LNCAP (cell line): ENCODE data around the gene NUTF2.

Experiments used
- TF ChIP-seq, protein P1 (sequence below): fragments of 450-650 bp; IDR thresholded peaks from 2 replicates; pipeline ENCODE4 v1.5.1; 2017; ENCODE audit warnings: mild to moderate bottlenecking

The NUTF2 gene

DNA sequence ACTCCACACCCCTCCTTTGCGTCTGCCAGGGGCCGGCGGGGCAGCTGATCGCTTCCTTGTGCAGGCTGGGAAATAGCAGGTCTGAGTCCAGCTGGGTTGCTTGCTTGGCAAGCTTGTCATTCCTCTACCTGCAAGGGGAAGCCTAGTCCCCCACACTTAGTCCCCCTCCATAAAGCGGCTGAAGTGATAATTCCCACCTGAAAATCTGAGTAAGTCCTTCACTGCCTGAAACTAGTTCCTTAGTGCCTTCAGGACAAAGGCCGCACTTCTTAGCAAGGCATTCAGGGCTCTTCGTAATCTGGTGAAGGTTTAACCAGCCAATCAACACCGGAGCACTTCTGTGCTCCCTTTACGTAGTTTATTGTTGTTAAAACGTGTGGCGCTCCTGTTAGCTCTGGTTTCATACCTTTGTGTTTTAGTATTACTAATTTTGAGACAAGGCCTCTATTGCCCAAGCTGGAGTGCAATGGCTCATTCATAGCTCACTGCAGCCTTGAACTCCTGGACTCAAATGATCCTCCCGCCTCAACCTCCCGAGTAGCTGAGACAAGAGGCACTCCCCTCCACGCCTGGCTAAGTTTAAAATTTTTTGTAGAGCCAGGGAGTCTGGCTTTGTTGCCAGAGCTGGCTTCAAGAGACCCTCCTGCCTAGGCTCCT, 47.1 kb downstream of the NUTF2 start:
- TF ChIP-seq, protein P1, sequence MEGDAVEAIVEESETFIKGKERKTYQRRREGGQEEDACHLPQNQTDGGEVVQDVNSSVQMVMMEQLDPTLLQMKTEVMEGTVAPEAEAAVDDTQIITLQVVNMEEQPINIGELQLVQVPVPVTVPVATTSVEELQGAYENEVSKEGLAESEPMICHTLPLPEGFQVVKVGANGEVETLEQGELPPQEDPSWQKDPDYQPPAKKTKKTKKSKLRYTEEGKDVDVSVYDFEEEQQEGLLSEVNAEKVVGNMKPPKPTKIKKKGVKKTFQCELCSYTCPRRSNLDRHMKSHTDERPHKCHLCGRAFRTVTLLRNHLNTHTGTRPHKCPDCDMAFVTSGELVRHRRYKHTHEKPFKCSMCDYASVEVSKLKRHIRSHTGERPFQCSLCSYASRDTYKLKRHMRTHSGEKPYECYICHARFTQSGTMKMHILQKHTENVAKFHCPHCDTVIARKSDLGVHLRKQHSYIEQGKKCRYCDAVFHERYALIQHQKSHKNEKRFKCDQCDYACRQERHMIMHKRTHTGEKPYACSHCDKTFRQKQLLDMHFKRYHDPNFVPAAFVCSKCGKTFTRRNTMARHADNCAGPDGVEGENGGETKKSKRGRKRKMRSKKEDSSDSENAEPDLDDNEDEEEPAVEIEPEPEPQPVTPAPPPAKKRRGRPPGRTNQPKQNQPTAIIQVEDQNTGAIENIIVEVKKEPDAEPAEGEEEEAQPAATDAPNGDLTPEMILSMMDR, result no peak

DNA sequence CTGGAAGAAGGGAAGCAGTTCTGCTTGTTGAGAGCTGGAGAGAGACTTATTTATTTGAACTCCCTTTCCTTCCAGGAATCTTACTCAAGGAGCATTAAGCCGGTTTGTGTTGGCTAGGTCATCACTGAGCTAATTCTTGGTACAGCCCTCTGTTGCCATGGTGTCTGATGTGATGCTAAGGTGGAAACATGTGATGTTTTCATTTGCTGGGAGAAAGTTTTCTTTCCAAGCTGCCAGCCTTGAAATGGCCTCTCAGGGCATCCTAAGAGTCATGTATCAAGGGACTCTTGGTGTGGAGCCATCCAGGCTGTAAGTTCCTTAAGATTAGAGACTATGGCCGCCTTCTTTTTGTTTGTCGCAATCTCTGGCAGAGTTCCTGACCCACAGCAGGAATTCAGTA, 50.5 kb downstream of the NUTF2 start:
- TF ChIP-seq, protein P1, result no peak

DNA sequence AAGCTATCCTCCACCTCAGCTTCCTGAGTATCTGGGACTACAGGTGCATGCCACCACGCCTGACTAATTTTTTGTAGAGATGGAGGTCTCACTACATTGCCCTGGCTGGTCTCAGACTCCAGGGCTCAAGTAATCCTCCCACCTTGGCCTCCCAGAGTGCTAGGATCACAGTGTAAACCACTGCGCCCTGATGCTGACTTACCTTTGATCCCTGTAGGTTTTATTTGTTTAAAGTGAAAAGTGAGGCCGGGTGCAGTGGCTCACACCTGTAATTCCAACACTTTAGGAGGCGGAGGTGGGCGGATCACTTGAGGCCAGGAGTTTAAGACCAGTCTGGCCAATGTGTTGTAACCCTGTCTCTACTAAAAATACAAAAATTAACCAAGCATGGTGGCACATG, 55.0 kb downstream of the NUTF2 start:
- TF ChIP-seq, protein P1, result no peak

DNA sequence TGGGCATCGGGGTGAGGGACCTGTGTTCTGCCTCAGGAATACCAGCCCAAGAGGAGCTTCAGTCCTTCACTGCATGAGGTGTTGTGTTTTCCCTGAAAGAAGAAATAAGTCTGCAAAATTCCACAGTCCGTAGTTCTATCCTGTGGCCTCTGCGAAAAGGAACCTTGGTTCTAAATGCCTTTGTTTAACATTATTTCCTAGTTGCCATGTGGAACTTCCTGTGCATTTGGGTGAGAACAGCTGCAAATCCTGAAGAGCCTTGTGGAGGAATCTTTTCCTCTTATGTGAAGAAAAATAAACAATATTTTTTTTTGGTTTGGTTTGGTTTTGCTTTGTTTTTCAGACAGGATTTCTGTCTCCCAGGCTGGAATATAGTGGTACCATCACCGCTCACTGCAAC, 56.1 kb downstream of the NUTF2 start:
- TF ChIP-seq, protein P1, result no peak

DNA sequence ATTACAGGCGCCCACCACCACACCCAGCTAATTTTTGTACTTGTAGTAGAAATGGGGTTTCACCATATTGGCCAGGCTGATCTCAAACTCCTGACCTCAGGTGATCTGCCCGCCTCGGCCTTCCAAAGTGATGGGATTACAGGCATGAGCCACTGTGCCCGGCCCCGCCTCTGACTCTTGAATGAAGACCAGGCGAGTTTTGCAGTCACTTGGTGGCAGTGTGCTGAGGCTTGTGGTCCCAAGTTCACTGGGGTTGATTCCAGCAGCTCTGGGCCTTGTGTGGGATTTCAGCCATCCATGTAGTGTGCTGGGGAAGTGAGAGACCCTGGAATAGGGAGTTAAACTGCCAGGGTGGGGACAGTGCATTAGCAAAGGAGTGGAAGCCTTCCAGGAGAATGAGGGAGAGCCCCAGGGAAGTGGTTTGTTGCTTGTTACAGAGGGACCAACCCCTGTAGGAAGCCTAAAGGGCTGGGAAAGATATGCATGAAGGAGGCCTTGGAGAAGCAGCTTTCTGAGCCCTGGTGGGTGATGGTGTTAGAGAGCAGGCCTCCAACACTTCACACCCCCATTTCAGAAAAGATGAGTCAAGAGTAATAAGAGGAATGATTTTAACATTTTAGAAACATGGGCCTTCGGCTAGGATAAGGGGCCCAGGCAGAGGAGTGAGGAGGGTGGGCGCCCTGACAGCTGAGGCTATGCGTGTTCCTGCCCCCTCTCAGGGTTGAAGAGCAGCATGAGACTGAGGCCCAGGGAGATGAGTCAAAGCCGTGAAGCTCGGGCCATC, 60.9 kb downstream of the NUTF2 start:
- TF ChIP-seq, protein P1, result no peak

DNA sequence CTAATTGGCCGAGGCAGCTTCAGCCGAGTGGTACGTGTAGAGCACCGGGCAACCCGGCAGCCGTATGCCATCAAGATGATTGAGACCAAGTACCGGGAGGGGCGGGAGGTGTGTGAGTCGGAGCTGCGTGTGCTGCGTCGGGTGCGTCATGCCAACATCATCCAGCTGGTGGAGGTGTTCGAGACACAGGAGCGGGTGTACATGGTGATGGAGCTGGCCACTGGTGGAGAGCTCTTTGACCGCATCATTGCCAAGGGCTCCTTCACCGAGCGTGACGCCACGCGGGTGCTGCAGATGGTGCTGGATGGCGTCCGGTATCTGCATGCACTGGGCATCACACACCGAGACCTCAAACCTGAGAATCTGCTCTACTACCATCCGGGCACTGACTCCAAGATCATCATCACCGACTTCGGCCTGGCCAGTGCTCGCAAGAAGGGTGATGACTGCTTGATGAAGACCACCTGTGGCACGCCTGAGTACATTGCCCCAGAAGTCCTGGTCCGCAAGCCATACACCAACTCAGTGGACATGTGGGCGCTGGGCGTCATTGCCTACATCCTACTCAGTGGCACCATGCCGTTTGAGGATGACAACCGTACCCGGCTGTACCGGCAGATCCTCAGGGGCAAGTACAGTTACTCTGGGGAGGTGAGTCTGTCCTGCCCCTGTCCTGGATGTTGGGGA, 62.5 kb downstream of the NUTF2 start:
- TF ChIP-seq, protein P1, result no peak

DNA sequence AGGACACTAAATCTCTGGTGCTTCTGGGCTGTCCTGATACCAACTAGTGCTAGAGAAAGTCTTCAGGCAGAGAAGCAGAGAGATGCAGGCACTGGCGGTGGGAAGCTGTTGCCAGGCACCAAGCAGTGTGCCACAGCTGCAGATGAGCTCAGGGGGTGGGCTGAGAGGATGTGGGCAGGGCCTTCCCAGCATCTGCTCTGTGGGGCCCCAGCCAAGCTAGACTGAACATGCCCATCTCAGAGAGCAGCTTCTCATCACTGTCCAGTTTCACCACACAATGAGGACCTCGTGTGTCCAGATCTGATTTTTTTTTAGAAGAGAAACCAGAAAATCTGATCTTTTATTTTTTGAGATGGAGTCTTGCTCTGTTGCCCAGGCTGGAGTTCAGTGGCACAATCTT, 63.4 kb downstream of the NUTF2 start:
- TF ChIP-seq, protein P1, result no peak
